ENCODE data around the gene SIGLEC12.
"Not testable (repeated sequence)": the region's sequence is repeated elsewhere in the genome, so short reads cannot be mapped to it uniquely, and the experiment has no call there.

The SIGLEC12 gene

DNA sequence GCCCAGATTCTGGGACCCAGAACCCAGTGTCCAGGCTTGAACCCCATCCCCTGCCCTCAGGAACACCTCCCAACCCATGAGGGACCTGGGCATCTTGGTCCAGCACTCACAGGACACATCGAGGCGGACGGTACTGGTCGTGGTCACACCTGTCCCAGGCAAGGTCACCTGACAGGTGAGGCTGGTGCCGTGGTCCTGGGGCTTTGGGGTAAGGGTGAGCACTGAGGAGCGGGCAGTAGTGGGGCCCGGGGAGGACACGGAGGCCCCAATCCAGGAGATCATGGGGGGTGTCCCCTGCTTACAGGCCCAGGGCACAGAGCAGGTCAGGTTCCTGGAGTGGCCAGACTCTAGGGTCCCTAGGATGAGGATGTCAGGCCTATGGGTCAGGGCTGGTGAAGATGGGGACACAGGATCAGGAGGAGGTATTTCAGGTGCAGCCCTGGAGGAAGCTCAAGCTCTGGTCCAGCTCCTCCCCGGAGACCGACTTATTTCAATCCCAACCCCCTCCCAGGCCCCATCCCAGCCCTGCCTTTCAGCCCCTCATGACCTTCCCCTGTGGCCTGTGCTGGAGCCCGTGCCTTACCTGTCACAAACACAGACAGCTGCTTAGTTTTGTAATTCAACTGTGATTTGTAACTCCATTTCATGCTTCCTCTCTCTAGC lies 44.1 kb downstream of the SIGLEC12 start:
- DNase-seq: no peak

DNA sequence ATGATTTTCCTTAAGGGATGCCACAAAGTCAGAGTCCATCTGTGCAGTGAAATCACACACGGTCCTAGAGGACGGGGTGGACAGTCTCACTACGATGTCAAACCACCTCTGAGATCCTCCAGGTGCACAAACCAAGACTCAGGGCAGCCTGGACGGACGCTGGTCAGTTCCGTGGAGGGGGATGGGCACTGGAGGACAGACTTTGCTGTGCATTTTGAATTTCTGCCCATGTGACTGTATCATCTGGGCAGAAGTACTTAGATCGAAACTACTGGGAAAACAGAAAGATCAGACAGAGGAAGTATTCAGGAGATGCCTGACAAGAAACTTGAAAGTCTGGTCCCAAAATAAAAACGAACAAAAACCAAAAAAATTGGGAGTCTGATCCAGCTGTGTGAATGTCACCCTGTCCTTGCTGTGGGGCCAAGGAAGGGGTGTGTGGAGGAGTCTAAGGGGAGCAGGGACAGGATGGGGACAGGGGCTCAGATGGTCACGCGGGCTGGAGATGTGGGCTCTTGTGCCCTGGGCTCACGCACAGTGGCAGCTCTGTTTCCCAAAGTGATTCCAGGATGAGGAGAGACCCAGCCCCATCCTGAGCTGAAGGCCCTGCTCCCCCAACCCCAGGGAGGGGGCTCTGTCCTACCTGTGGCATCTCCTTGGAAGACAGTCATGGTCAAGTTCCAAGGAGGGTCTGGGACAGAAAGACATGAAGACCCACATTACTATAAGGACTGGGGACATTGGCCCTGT lies 44.9 kb downstream of the SIGLEC12 start:
- DNase-seq: no peak

DNA sequence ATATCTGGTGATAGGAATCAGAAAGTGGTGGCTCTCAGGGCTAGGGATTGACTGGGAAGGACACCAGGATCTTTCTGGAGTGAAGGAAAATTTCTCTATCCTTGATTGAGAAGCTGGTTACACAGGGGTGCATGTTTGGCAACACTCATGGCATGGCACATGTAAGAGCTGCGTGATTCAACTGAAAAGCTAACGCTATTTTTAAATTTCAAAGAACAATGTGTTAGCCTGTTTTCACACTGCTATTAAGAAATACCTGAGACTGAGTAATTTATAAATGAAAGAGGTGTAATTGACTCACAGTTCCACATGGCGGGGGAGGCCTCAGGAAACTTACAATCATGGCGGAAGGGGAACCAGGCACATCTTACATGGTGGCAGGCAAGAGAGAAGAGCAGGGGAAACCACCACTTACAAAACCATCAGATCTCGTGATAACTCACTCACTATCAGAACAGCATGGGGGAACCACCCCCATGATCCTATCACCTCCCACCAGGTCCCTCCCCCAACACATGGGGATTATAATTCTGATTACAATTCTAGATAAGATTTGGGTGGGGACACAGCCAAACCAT lies 50.8 kb downstream of the SIGLEC12 start:
- no peak for DNase-seq

DNA sequence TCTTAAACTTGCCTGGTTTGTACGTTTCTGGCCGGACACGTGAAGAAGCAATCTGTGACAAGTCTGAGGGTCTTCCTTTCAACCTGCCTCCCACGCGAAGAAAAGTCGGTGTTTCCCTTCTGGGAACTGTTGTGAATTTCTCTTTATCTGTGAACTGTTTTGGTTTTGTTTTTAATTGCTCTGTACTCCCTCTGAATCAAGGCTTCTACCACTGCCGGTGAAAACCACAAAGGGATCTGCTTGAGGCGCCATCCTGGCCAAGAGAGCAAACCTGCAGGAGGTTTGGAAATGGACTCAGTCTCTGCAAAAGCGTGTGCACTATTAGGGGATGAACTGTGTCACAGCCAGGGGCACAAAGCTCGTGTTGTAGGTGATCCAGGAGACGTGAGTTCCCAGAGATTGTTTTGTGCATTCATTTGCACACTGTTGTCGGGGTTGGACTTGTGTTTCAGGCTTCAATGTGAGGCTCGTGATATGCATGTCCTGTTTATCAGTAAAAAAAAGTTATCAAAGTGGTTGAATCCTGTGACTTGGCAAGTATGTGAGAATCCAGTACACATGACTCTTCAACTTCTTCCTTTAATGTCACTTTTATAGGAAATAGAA lies 53.1 kb downstream of the SIGLEC12 start:
- no peak for DNase-seq

DNA sequence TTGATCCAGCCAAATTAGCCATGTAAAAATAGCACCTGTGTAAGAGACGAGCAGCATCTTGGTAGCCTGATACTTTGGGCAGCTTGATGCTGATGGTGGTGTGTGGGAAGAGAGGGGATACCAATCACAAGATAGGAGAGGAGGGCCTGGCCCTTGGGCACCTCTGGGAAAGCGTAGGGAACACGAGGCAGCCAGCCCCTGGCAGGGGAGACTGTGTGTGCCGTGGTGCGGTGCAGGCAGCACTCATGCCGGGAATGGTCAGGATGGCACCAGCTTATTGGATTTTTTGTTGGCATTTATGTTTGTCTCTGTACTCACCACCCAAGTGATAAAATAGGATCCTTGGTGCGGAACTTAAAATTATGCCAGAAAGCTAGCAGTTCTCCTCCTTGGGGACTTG lies 53.6 kb downstream of the SIGLEC12 start:
- DNase-seq: no peak

DNA sequence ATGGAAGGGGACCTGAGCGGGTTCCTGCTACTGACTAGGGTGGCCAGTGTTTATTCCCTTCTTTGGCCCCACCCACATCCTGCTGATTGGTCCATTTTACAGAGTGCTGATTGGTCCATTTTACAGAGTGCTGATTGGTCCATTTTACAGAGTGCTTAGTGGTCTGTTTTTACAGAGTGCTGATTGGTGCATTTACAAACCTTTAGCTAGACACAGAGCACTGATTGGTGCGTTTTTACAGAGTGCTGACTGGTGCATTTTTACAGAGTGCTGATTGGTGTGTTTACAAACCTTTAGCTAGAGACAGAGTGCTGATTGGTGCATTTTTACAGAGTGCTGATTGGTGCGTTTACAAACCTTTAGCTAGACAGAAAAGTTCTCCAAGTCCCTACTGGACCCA lies 54.1 kb downstream of the SIGLEC12 start:
- not testable (repeated sequence) for DNase-seq

DNA sequence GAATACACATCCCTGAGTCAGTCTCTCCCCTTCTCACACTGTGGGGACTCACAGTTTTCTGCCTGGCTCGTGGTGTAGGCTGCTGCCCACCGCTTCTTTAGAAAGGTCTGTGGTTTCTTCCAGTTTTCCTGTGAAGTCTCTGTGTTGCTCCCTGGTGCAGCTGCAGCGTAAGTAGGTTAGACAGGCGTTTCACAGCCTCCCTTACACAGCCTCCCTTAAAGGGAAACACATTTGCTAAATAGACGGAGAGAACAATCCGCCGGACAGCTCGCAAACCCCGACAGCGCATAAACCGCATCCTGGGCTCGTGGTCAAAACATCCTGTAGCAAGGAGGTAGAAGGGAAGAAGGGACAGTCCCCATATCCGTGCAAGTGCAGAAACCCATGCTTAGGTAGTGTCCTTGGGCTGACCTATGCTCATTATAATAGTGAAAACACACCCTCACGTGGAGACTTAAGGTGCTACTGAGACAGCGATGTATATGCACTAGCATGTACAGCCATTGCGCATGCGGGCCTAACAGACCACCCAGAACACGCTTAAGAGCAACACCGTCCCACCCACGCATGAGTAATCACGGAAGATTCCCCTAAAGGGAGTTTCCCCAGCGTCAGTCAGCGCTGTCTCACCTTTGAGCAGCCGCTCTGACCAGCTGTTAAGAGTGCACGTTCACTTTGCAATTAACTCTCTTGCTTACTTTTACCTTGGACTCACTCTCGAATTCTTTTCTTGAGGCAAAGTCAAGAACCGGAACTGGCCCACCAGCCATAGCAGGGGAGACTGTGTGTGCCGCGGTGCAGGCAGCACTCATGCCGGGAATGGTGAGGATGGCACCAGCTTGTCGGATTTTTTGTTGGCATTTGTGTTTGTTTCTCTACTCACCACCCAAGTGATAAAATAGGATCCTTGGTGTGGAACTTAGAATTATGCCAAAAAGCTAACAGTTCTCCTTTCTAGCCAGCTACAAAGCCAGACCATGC lies 59.9 kb downstream of the SIGLEC12 start:
- DNase-seq: peak; percentile 77 to 79
